Measurements from ENCODE around the gene ERBB2. TPM values are rescaled to one million over a fixed set of nuclear protein-coding genes. Genes with fewer than 3 reads are reported as not detected.
A peak's percentile ranks its signal among the peaks of the same experiment; 100 is the strongest.

ERBB2 gene
- total RNA-seq, 1 experiment from 2014 or later, result 4,830 TPM

- no TSS peak for BruUV-seq (replicated peaks)
- Mint-ChIP-seq H3K9me3 (ENCODE audit: low read depth, unreplicated experiment) (peaks cover 10% of the 10 kb centered on the region), H3K4me1 (ENCODE audit: low read depth, unreplicated experiment) (peaks cover 30% of the 10 kb centered on the region), H3K36me3 (ENCODE audit: insufficient read depth, unreplicated experiment) (peaks cover 10% of the 10 kb centered on the region), H3K27me3 (ENCODE audit: unreplicated experiment) (peaks cover 13% of the 10 kb centered on the region), H3K4me3 (ENCODE audit: low read depth, unreplicated experiment) (no peak overlapping the region), H3K27ac (ENCODE audit: unreplicated experiment) (no peak overlapping the region)
- intact Hi-C loops (cut with micrococcal nuclease; ENCODE audit: unreplicated experiment), result loop anchor here (10.0 kb wide), 1 partner anchor 520 kb away; the partner anchor contains the start of gene CDC6
- DNase-seq, result no peak
- CTCF ChIA-PET, result interaction anchor here (0.9 to 161.2 kb wide), 39 partner anchors 24 to 711 kb away, joined by 3 to 42089 read pairs (median 11); partner anchors contain the start of genes ERBB2, GRB7, GSDMA and GSDMB
- TF ChIP-seq CTCF (IDR thresholded peaks at IDR 0.05; ENCODE audit: unreplicated experiment), result no peak
Observed at GRCh38 chr17:39765175-39765574, 65.3 kb downstream of the ERBB2 start.

GRCh38 chr17:39765766-39766165 is 65.9 kb downstream of the ERBB2 start:
- CTCF ChIA-PET, result interaction anchor here (1.0 to 161.2 kb wide), 22 partner anchors 28 to 193 kb away, joined by 3 to 42089 read pairs (median 31); partner anchors contain the start of genes ERBB2, GRB7, GSDMA and IKZF3
- no peak for DNase-seq
- H3K4me3 Mint-ChIP-seq (ENCODE audit: low read depth, unreplicated experiment), result no peak overlapping the region
- TF ChIP-seq CTCF (IDR thresholded peaks at IDR 0.05; ENCODE audit: unreplicated experiment), result no peak
- peaks cover 10% of the 10 kb centered on the region for H3K9me3 Mint-ChIP-seq (ENCODE audit: low read depth, unreplicated experiment)
- peaks cover 36% of the 10 kb centered on the region for H3K4me1 Mint-ChIP-seq (ENCODE audit: low read depth, unreplicated experiment)
- H3K27ac Mint-ChIP-seq (ENCODE audit: unreplicated experiment), result no peak overlapping the region
- H3K27me3 Mint-ChIP-seq (ENCODE audit: unreplicated experiment), result peaks cover 13% of the 10 kb centered on the region
- peaks cover 12% of the 10 kb centered on the region for H3K36me3 Mint-ChIP-seq (ENCODE audit: insufficient read depth, unreplicated experiment)
- intact Hi-C loops (cut with micrococcal nuclease; ENCODE audit: unreplicated experiment), result loop anchor here (10.0 kb wide), 1 partner anchor 519 kb away; the partner anchor contains the start of gene CDC6
- no TSS peak for BruUV-seq (replicated peaks)

- Mint-ChIP-seq H3K27ac (ENCODE audit: unreplicated experiment) (peak overlapping the region; percentile 0), H3K27me3 (ENCODE audit: unreplicated experiment) (peaks cover 13% of the 10 kb centered on the region), H3K4me1 (ENCODE audit: low read depth, unreplicated experiment) (peaks cover 50% of the 10 kb centered on the region), H3K4me3 (ENCODE audit: low read depth, unreplicated experiment) (no peak overlapping the region), H3K36me3 (ENCODE audit: insufficient read depth, unreplicated experiment) (peaks cover 12% of the 10 kb centered on the region), H3K9me3 (ENCODE audit: low read depth, unreplicated experiment) (peaks cover 10% of the 10 kb centered on the region)
- CTCF ChIA-PET, result interaction anchor here (0.7 to 161.2 kb wide), 23 partner anchors 26 to 215 kb away, joined by 3 to 42089 read pairs (median 10); partner anchors contain the start of genes ERBB2, GRB7, GSDMA and GSDMB
- DNase-seq, result no peak
- no TSS peak for BruUV-seq (replicated peaks)
- TF ChIP-seq CTCF (IDR thresholded peaks at IDR 0.05; ENCODE audit: unreplicated experiment), result no peak
- intact Hi-C loops (cut with micrococcal nuclease; ENCODE audit: unreplicated experiment), result loop anchor here (10.0 kb wide), 1 partner anchor 518 kb away; the partner anchor contains the start of gene CDC6
Observed at GRCh38 chr17:39767147-39767546, 67.3 kb downstream of the ERBB2 start.

- Mint-ChIP-seq H3K27ac (ENCODE audit: unreplicated experiment) (peak overlapping the region; percentile 60), H3K27me3 (ENCODE audit: unreplicated experiment) (peaks cover 13% of the 10 kb centered on the region), H3K9me3 (ENCODE audit: low read depth, unreplicated experiment) (peaks cover 6% of the 10 kb centered on the region), H3K4me3 (ENCODE audit: low read depth, unreplicated experiment) (peak overlapping the region; percentile 10), H3K4me1 (ENCODE audit: low read depth, unreplicated experiment) (peaks cover 72% of the 10 kb centered on the region), H3K36me3 (ENCODE audit: insufficient read depth, unreplicated experiment) (peaks cover 12% of the 10 kb centered on the region)
- TF ChIP-seq CTCF (IDR thresholded peaks at IDR 0.05; ENCODE audit: unreplicated experiment), result no peak
- TSS peak; percentile 68 for BruUV-seq (replicated peaks)
- peak; percentile 100 for DNase-seq
- intact Hi-C loops (cut with micrococcal nuclease; ENCODE audit: unreplicated experiment), result loop anchor here (1.0 to 10.0 kb wide), 15 partner anchors 12 to 1075 kb away; partner anchors contain the start of genes CDC6, ERBB2, IKZF3 and PSMD3
- CTCF ChIA-PET, result interaction anchor here (0.5 to 161.2 kb wide), 102 partner anchors 19 to 1213 kb away, joined by 3 to 42089 read pairs (median 8); partner anchors contain the start of genes ERBB2, GRB7, GSDMB and IKZF3
Observed at GRCh38 chr17:39769974-39770587, 70.2 kb downstream of the ERBB2 start.

All from Calu3 (cell line).